Large intestine (tissue), 3 donors: ENCODE data around the gene SLC1A1. TPM values are rescaled to one million over a fixed set of nuclear protein-coding genes. Genes with fewer than 3 reads are reported as not detected.
A peak's percentile ranks its signal among the peaks of the same experiment; 100 is the strongest.
"Not testable (repeated sequence)": the region's sequence is repeated elsewhere in the genome, so short reads cannot be mapped to it uniquely, and the experiment has no call there.

Experiments used
- DNase-seq, 2 donors: peaks; one replicate each; pipeline versions ENCODE4 v3.0.0 to v3.0.0-alpha.2; 2013
- H3K27ac ChIP-seq: one replicate; pipeline ENCODE4 v1.5.1; 2013; ENCODE audit warnings: low read length
- H3K27me3 ChIP-seq: 2 replicates; pipeline ENCODE4 v1.6.1; 2013; ENCODE audit warnings: low read length; ENCODE audit not compliant: control insufficient read depth, insufficient read depth
- H3K36me3 ChIP-seq: 2 replicates; pipeline ENCODE4 v1.6.1; 2013; ENCODE audit warnings: low read length; ENCODE audit not compliant: control insufficient read depth, insufficient read depth
- H3K4me1 ChIP-seq: one replicate; pipeline ENCODE4 v1.6.1; 2013; ENCODE audit warnings: low read length; ENCODE audit not compliant: control insufficient read depth, insufficient read depth
- H3K4me3 ChIP-seq: one replicate; pipeline ENCODE4 v1.5.1; 2013; ENCODE audit warnings: low read length
- H3K9me3 ChIP-seq: one replicate; pipeline ENCODE4 v1.6.1; 2013; ENCODE audit warnings: mild to moderate bottlenecking, low read depth, low read length, moderate library complexity; ENCODE audit not compliant: control insufficient read depth
- WGBS: methylation state at CpG from one replicate; pipeline ENCODE4 v1.1.5; 2013; ENCODE audit warnings: low lambda C conversion rate; ENCODE audit not compliant: insufficient coverage; 5-methylcytosine and 5-hydroxymethylcytosine counted together
- polyA plus RNA-seq: library from polyadenylated mRNA; unstranded; fragments of 120-200 nt; gene quantifications from one replicate; pipeline ENCODE4 v1.2.1, GENCODE V29; 2013

SLC1A1 gene
- polyA plus RNA-seq, 1 donor: 42.5 TPM

DNA sequence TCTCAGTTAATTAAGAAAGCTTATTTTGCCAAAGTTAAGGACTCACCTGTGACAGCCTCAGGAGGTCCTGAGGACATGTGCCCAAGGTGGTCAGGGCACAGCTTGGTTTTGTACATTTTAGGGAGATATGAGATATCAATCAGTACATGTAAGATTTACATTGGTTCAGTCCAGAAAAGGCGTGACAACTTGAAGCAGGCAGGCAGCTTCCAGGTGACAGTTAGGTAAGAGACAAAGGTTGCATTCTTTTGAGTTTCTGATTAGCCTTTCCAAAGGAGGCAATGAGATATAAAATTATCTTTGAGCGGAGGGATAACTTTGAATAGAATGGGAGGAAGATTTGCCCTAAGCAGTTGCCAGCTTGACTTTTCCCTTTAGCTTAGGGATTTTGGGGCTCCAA, 47.8 kb downstream of the SLC1A1 start:
- Histone ChIP-seq H3K27ac (peak overlapping the region; percentile 67), H3K27me3 (no peaks in the 10 kb centered on the region), H3K4me1 (peaks cover 17% of the 10 kb centered on the region), H3K9me3 (no peaks in the 10 kb centered on the region), H3K4me3 (no peak overlapping the region), H3K36me3 (peaks cover 11% of the 10 kb centered on the region)
- peak; percentile 38 to 69 for DNase-seq
- 45% methylated on average over 2 of the region's 2 CpGs for WGBS

DNA sequence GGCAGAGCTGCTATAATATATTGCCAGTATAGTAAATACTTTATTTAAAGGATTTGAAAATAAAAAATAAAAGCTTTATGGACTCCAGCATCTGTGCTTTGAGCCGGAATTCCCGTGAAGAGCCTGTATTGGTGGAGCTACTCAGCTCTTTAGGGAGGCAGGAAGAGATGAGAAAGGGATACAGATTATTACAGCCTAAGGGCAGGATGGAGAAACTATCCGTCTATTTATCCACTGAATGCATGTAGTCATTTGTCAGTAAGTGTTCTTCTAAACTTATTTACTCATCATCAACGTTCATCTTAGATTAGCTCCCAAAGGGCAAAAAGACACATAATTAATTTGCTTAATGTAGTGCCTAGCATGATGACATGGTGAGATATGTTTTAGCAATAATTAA, 48.4 kb downstream of the SLC1A1 start:
- Histone ChIP-seq H3K4me1 (peaks cover 17% of the 10 kb centered on the region), H3K36me3 (peaks cover 11% of the 10 kb centered on the region), H3K9me3 (no peaks in the 10 kb centered on the region), H3K4me3 (no peak overlapping the region), H3K27me3 (no peaks in the 10 kb centered on the region), H3K27ac (peak overlapping the region; percentile 67)
- no peak for DNase-seq
- 67% methylated on average over 2 of the region's 4 CpGs for WGBS

DNA sequence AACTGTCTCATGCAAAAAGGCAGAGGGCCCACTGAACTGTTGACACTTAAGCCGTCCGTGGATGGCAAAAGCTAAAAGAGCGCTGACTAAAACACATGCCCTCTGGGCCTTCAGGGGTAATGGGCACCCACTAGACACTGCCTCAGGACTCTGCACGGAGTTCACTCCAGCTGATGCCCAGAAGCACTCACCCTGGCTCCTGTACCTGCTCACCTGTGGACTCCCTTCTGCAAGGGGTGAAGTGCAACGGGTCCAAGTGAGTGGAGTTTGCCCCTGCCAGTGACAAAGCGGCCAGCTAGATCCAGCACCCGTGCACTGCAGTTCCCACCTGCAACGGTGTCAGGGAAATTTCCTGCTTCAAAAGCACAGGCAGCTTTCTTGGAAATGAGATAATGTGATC, 50.2 kb downstream of the SLC1A1 start:
- H3K36me3 ChIP-seq: peaks cover 11% of the 10 kb centered on the region
- no CpG with 5 or more reads among the region's 8 CpGs for WGBS
- no peak overlapping the region for H3K27ac ChIP-seq
- H3K4me3 ChIP-seq: no peak overlapping the region
- H3K27me3 ChIP-seq: no peaks in the 10 kb centered on the region
- H3K4me1 ChIP-seq: peaks cover 17% of the 10 kb centered on the region
- peak in 1 of 2 donors; percentile 41 for DNase-seq
- no peaks in the 10 kb centered on the region for H3K9me3 ChIP-seq

DNA sequence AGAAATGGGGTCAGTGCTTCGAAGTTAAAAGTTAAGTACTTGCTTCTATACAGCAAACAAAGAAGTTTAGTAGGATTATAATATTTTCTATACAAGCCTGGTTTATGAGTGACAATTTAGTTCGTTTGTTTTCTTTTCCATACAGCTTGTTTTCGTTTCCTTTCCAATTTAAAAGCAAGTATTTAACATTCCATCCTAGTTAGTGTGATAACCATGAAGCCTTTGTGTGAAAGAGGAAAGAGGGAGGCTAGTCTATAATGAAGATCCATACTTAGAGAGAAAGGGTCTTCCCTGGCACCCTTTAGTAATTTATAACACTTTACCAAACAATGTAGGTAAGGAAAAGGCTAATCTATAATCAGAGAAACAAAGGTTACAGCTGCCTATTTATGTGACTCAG, 51.0 kb downstream of the SLC1A1 start:
- Histone ChIP-seq H3K27me3 (no peaks in the 10 kb centered on the region), H3K9me3 (no peaks in the 10 kb centered on the region), H3K27ac (peak overlapping the region; percentile 69), H3K4me1 (peaks cover 17% of the 10 kb centered on the region), H3K36me3 (peaks cover 11% of the 10 kb centered on the region), H3K4me3 (no peak overlapping the region)
- 62% methylated on average over 2 of the region's 3 CpGs for WGBS
- no peak for DNase-seq

DNA sequence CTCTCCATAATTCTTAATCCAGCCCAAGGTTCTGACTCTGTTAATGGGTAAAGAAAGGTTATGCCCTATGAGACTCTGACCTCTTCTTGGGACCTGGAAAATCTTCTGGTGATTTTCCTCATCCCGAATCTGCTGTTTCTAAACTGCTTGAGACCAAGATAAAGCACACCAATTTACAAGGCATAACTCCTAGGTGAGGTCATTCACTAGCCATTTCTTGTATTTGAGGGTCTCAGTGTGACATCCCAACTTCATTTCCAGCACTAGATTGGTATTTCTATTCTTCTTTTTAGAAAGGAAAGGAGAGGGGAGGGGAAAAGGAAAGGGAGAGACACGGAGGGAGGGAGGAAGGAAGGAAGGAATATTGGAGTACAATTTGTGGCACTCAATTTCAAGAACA, 51.6 kb downstream of the SLC1A1 start:
- H3K27ac ChIP-seq: peak overlapping the region; percentile 69
- H3K9me3 ChIP-seq: no peaks in the 10 kb centered on the region
- peaks cover 17% of the 10 kb centered on the region for H3K4me1 ChIP-seq
- DNase-seq: peak in 1 of 2 donors; percentile 53
- no peak overlapping the region for H3K4me3 ChIP-seq
- H3K36me3 ChIP-seq: peaks cover 11% of the 10 kb centered on the region
- 14% methylated on average over 1 of the region's 2 CpGs for WGBS
- H3K27me3 ChIP-seq: no peaks in the 10 kb centered on the region

DNA sequence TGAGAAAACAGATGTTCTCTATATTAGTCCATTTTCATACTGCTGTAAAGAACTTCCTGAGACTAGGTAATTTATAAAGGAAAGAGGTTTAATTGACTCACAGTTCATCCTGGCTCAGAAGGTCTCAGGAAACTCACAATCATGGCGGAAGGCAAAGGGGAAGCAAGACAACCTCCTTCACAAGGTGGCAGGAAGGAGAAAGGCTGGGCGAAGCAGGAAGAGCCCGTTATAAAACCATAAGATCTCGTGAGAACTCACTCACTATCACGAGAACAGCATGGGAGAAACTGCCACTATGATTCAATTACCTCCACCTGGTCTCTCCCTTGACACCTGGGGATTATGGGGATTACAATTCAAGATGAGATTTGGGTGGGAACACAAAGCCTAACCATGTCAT, 54.4 kb downstream of the SLC1A1 start:
- not testable (repeated sequence) for H3K4me3 ChIP-seq, H3K27ac ChIP-seq, H3K27me3 ChIP-seq, H3K9me3 ChIP-seq, DNase-seq, H3K4me1 ChIP-seq
- no CpG with 5 or more reads among the region's 5 CpGs for WGBS
- H3K36me3 ChIP-seq: peaks cover 14% of the 10 kb centered on the region

DNA sequence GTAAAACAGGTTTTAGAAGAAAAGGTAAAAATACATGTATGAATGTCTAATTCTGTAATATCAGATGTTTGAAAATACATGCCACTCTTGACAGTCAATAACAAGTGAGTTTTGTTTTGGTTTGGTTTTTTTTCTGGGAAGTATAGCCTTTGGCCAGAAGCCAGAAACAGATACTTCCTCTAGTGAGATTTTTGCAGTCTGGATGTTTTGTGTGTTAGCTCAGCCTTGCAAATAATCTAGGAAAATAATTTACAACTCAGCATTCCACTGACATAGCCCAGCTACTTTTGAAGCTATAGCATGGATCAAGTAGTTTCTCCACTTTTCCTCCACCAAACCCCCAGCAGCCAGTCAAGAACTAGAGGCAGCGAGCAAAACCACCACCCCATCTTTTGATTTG, 56.7 kb downstream of the SLC1A1 start:
- no peaks in the 10 kb centered on the region for H3K9me3 ChIP-seq
- H3K36me3 ChIP-seq: peaks cover 3% of the 10 kb centered on the region
- no peak overlapping the region for H3K27ac ChIP-seq
- no peak overlapping the region for H3K4me3 ChIP-seq
- WGBS: no CpG with 5 or more reads among the region's 1 CpG
- H3K4me1 ChIP-seq: peaks cover 17% of the 10 kb centered on the region
- DNase-seq: peak in 1 of 2 donors; percentile 16
- H3K27me3 ChIP-seq: no peaks in the 10 kb centered on the region

DNA sequence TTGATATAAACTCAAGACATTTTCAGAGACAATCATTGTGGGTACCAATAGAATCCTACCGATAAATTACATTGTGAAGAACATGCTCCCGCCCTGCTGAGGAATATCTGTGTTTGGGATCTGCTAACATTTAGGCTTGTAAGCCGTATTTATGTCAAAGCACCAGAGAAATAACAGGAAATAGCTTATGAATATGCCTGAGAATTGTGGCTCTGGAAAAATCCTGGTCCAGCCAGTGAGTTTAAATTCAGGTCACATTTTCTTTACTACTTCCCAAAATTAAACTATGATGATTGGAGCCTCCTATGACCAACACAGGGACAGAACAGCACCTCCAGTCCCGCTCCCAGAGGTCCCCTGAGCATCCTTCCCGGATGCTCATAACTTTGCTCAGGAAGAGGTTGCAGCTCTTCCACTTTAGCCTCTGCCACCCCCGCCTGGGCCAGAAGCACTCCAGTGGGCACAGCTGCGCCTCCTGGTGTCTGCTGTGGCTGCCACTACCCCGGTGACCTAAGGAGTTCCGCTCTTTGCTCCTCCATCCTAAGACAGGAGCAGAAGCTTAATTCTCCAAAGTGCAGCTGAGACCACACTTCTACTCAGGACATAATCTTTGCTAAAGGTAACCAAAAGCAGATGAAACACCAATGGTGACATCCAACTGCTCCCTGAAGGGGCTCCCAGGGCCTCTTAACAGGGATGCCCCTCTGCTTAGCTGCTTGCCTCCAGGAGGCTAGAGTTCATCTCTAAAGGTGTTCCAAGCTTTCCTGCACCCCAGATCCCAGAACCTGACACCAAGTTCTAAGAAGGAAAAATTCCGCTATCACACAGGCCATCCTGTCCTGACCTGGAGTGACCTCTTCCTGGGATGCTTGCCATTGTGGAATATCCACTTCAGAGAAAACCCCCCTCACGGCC, 58.8 kb downstream of the SLC1A1 start:
- Histone ChIP-seq H3K27ac (no peak overlapping the region), H3K36me3 (peaks cover 3% of the 10 kb centered on the region), H3K27me3 (no peaks in the 10 kb centered on the region), H3K4me3 (no peak overlapping the region), H3K9me3 (no peaks in the 10 kb centered on the region), H3K4me1 (peaks cover 13% of the 10 kb centered on the region)
- peak in 1 of 2 donors; percentile 13 for DNase-seq
- WGBS: no CpG with 5 or more reads among the region's 11 CpGs

DNA sequence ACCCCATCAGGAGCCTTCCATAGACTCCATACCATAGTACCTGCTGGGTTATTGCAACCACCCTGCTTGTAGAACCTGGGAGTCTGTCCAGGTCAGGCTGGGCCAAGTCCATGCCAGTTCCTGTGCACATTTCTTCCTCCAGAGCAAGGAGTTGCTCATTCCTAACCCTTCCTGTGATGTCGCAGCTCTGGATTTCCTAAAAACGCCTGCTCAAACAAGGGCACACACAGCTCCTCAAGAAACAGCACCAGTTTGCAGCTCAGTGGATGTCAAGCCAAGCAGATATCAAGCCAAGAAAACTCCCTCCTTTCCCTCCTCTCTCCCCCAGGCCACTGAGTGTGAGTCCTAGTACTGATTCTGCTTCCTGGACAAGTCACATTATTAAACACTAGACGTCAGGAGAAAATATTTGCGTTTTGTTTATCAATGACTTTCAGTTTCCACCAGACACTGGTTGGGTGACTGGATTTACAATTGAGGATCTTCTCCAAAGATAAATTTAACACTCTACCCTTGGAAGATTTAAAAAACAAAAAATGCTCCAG, 59.6 kb downstream of the SLC1A1 start:
- no peaks in the 10 kb centered on the region for H3K27me3 ChIP-seq
- no peaks in the 10 kb centered on the region for H3K9me3 ChIP-seq
- H3K27ac ChIP-seq: peak overlapping the region; percentile 75
- H3K4me1 ChIP-seq: peaks cover 13% of the 10 kb centered on the region
- peaks cover 3% of the 10 kb centered on the region for H3K36me3 ChIP-seq
- no peak for DNase-seq
- H3K4me3 ChIP-seq: no peak overlapping the region
- no CpG with 5 or more reads among the region's 4 CpGs for WGBS

DNA sequence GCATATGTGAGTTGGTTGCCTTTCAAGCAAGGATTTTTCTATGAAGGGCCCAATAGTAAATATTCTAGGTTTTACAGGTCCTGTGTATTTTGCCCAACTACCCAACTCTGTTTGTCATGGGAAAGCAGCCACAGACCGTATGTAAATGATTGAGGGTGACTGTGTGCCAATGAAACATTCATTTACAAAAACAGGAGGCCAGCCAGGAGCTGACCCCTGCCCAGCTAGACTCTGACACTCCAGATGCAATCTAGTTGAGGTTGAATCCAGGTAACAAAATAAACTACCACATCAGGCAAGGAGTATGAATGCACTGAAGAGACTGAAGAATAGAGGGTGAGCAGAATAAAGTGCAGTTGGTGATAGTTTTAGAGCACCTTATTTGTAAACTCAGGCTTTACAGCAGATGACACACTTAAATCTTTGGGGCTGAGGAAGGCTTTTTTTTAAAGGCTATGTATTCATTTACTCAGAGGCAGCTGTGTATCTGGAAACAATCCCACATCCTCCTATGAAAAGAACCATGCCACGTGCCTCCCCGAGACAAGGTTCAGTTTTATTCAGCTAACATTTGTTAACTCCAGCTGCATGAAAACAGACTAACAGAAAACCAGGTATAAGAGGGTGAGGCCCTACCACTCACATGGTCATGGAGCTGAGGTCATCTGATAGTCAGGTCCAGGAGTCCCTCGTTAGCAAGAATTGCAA, 60.7 kb downstream of the SLC1A1 start:
- no peak overlapping the region for H3K4me3 ChIP-seq
- H3K27ac ChIP-seq: peak overlapping the region; percentile 75
- WGBS: no CpG with 5 or more reads among the region's 4 CpGs
- H3K36me3 ChIP-seq: peaks cover 3% of the 10 kb centered on the region
- no peaks in the 10 kb centered on the region for H3K9me3 ChIP-seq
- DNase-seq: peak; percentile 79 to 86
- H3K27me3 ChIP-seq: no peaks in the 10 kb centered on the region
- peaks cover 13% of the 10 kb centered on the region for H3K4me1 ChIP-seq
